ENCODE data around the gene CD200.
"Not testable (repeated sequence)": the region's sequence is repeated elsewhere in the genome, so short reads cannot be mapped to it uniquely, and the experiment has no call there.

The CD200 gene

DNA sequence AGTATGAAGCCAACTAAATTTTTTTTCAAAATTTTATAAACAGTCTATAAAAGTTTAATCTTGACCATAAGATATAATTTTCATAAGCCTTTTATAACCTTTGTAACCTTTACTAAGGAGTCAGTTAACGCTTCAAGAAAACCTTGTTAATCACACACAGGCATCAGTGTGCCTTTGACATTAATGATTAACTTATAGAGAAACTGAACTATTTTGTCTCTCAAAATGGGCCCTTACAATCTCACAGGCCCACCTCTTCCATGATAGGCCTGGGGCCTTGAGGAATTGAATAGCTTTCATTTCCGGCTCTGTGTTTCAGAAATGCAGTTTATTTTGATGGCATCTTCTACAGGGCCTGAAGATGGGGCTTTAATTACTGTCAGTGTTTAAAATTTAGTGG, 70.1 kb downstream of the CD200 start:
- Histone ChIP-seq H3F3A (ENCODE audit: insufficient read depth, low read length) (no peaks in the 10 kb centered on the region), H3K9ac (ENCODE audit: low read length) (no peak overlapping the region), H3K36me3 (replicated peaks; ENCODE audit: insufficient read depth, low read length) (no peaks in the 10 kb centered on the region), H3K9me2 (replicated peaks; ENCODE audit: insufficient read depth, low read length) (no peaks in the 10 kb centered on the region), H3K27ac (ENCODE audit: low read length) (no peak overlapping the region), H4K20me1 (ENCODE audit: insufficient read depth, low read length) (no peaks in the 10 kb centered on the region), H3K79me2 (ENCODE audit: low read length) (no peaks in the 10 kb centered on the region), H3K27me3 (replicated peaks; ENCODE audit: insufficient read depth, low read length) (no peaks in the 10 kb centered on the region), H3K4me3 (ENCODE audit: low read length) (no peak overlapping the region), H3K4me2 (ENCODE audit: low read depth, low read length) (no peak overlapping the region), H3K9me3 (replicated peaks; ENCODE audit: insufficient read depth, low read length) (no peaks in the 10 kb centered on the region), H3K4me1 (ENCODE audit: low read length) (no peaks in the 10 kb centered on the region), H2AFZ (ENCODE audit: low read length) (no peak overlapping the region)
- DNase-seq, result no peak
- TF ChIP-seq EZH2 (optimal IDR thresholded peaks at IDR 0.05; ENCODE audit: low read depth, low read length), result no peak
- no peak for TF ChIP-seq EZH2phosphoT487 (IDR thresholded peaks at IDR 0.05; ENCODE audit: low read length)
- TF ChIP-seq, protein P1, sequence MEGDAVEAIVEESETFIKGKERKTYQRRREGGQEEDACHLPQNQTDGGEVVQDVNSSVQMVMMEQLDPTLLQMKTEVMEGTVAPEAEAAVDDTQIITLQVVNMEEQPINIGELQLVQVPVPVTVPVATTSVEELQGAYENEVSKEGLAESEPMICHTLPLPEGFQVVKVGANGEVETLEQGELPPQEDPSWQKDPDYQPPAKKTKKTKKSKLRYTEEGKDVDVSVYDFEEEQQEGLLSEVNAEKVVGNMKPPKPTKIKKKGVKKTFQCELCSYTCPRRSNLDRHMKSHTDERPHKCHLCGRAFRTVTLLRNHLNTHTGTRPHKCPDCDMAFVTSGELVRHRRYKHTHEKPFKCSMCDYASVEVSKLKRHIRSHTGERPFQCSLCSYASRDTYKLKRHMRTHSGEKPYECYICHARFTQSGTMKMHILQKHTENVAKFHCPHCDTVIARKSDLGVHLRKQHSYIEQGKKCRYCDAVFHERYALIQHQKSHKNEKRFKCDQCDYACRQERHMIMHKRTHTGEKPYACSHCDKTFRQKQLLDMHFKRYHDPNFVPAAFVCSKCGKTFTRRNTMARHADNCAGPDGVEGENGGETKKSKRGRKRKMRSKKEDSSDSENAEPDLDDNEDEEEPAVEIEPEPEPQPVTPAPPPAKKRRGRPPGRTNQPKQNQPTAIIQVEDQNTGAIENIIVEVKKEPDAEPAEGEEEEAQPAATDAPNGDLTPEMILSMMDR (IDR thresholded peaks at IDR 0.05; ENCODE audit: low read length), result no peak

DNA sequence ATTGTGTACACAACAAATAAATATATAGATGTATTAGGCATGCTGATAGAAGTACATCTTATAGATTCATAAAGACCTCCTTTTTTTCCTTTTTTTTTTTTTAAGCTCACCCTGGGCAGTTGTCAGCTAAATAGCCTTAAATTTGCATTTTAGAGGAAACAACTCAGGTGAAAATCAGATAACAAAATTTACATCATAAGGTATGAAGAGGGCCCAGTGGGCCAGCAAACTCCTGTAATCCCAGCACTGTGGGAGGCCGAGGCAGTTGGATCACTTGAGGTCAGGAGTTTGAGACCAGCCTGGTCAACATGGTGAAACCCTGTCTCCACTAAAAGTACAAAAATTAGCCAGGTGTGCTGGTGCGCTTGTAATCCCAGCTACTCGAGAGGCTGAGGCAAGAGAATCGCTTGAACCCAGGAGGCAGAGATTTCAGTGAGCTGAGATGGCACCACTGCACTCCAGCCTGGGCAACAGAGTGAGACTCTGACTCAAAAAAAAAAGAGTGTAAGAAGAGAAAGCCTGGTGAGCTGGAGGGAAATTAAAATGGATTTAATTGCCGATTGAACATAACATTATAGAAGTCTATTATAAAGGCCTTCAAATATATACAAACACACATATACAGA, 72.1 kb downstream of the CD200 start:
- not testable (repeated sequence) for H3K9me2 ChIP-seq (replicated peaks; ENCODE audit: insufficient read depth, low read length); H3K79me2 ChIP-seq (ENCODE audit: low read length); H3F3A ChIP-seq (ENCODE audit: insufficient read depth, low read length)

DNA sequence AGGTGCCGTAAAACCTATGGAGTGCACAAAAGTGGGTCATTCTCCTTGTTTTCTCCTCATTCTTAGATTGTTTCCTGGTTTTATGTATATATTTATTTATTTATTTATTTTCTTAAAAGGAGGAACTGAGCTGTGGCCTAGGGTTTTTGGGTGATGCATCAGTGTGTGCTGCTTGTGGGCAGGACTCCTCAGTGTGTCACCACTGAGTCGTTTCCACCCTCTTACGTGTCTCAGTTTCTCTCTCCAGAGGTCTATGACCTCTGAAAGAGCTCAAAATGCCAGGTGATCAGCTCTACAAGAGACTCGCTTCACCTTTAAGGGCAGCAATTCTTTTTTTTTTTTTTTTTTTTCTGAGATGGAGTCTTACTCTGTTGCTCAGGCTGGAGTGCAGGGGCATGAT, 72.9 kb downstream of the CD200 start:
- TF ChIP-seq, protein P1 (IDR thresholded peaks at IDR 0.05; ENCODE audit: low read length), result no peak
- TF ChIP-seq EZH2 (optimal IDR thresholded peaks at IDR 0.05; ENCODE audit: low read depth, low read length) (no peak), EZH2phosphoT487 (IDR thresholded peaks at IDR 0.05; ENCODE audit: low read length) (no peak)
- no peak overlapping the region for H3K4me2 ChIP-seq (ENCODE audit: low read depth, low read length)
- no peak for DNase-seq
- no peak overlapping the region for H2AFZ ChIP-seq (ENCODE audit: low read length)
- no peak overlapping the region for H3K27ac ChIP-seq (ENCODE audit: low read length)
- no peak overlapping the region for H3K4me3 ChIP-seq (ENCODE audit: low read length)
- H3K4me1 ChIP-seq (ENCODE audit: low read length), result no peaks in the 10 kb centered on the region
- no peaks in the 10 kb centered on the region for H3K9me3 ChIP-seq (replicated peaks; ENCODE audit: insufficient read depth, low read length)
- no peaks in the 10 kb centered on the region for H3K27me3 ChIP-seq (replicated peaks; ENCODE audit: insufficient read depth, low read length)
- H4K20me1 ChIP-seq (ENCODE audit: insufficient read depth, low read length), result no peaks in the 10 kb centered on the region
- no peaks in the 10 kb centered on the region for H3K79me2 ChIP-seq (ENCODE audit: low read length)
- no peaks in the 10 kb centered on the region for H3K36me3 ChIP-seq (replicated peaks; ENCODE audit: insufficient read depth, low read length)
- no peaks in the 10 kb centered on the region for H3F3A ChIP-seq (ENCODE audit: insufficient read depth, low read length)
- H3K9me2 ChIP-seq (replicated peaks; ENCODE audit: insufficient read depth, low read length), result no peaks in the 10 kb centered on the region
- H3K9ac ChIP-seq (ENCODE audit: low read length), result no peak overlapping the region

More for the DNA sequence above, 72.1 kb downstream of the CD200 start:
- H2AFZ ChIP-seq (ENCODE audit: low read length); H3K9ac ChIP-seq (ENCODE audit: low read length); H3K27me3 ChIP-seq (replicated peaks; ENCODE audit: insufficient read depth, low read length); DNase-seq; H3K36me3 ChIP-seq (replicated peaks; ENCODE audit: insufficient read depth, low read length); H3K4me1 ChIP-seq (ENCODE audit: low read length); H3K27ac ChIP-seq (ENCODE audit: low read length); H3K4me2 ChIP-seq (ENCODE audit: low read depth, low read length); H4K20me1 ChIP-seq (ENCODE audit: insufficient read depth, low read length); H3K9me3 ChIP-seq (replicated peaks; ENCODE audit: insufficient read depth, low read length); H3K4me3 ChIP-seq (ENCODE audit: low read length): not testable (repeated sequence)

DNA sequence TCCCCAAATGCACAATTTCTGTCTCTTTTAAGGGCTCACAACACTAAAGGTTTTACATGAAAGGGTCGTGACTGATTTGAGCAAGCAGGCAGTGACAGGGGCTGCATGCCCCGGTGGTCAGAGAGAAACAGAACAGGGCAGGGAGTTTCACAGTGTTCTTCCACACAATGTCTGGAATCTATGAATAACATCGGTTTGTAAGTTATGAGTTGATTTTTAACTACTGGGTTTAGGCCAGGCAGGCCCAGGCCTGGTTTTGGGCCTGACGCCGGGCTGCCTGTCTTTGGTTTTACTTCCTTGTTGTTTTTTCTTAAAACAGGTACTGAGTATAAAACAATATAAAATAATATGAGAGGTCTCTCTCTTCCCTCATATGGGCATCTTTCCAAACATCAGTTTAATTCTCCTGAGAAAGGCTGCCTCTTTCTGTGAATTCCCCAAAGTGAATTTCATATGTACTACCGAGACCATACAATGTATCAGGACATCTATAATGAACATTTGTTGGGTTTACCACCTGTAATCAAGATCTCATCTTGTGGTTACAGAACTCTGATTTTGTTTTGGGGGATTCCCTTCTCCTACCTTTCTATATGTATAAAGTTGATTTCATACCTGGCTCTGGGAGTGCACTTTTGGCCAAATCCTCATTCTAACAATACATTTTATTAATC, 74.4 kb downstream of the CD200 start:
- Histone ChIP-seq H3K79me2 (ENCODE audit: low read length) (no peaks in the 10 kb centered on the region), H3K4me1 (ENCODE audit: low read length) (no peaks in the 10 kb centered on the region), H4K20me1 (ENCODE audit: insufficient read depth, low read length) (no peaks in the 10 kb centered on the region), H3F3A (ENCODE audit: insufficient read depth, low read length) (no peaks in the 10 kb centered on the region), H3K9me3 (replicated peaks; ENCODE audit: insufficient read depth, low read length) (no peaks in the 10 kb centered on the region), H3K27me3 (replicated peaks; ENCODE audit: insufficient read depth, low read length) (no peaks in the 10 kb centered on the region), H3K36me3 (replicated peaks; ENCODE audit: insufficient read depth, low read length) (no peaks in the 10 kb centered on the region), H2AFZ (ENCODE audit: low read length) (no peak overlapping the region), H3K27ac (ENCODE audit: low read length) (no peak overlapping the region), H3K9ac (ENCODE audit: low read length) (no peak overlapping the region), H3K9me2 (replicated peaks; ENCODE audit: insufficient read depth, low read length) (no peaks in the 10 kb centered on the region), H3K4me2 (ENCODE audit: low read depth, low read length) (no peak overlapping the region), H3K4me3 (ENCODE audit: low read length) (no peak overlapping the region)
- TF ChIP-seq, protein P1 (IDR thresholded peaks at IDR 0.05; ENCODE audit: low read length), result no peak
- no peak for TF ChIP-seq EZH2 (optimal IDR thresholded peaks at IDR 0.05; ENCODE audit: low read depth, low read length)
- DNase-seq, result no peak
